Endothelial cell of umbilical vein (primary cell): ENCODE results near the gene CLPTM1L. TPM values are rescaled to one million over a fixed set of nuclear protein-coding genes. Genes with fewer than 3 reads are reported as not detected.

ENCODE experiments used
- BruUV-seq: library from RNA; stranded (reverse); fragments of 400-500 nt; replicated peaks from 2 replicates; lab custom pipeline; 2021; lab: Mats Ljungman, UMichigan
- CTCF ChIA-PET: fragments of 300-600, 350-600 bp; sonication (Branson Sonifier 250); formaldehyde crosslinking; loops from one replicate; lab custom pipeline; 2021; ENCODE audit warnings: antibody characterized with exemption, inconsistent platforms; lab: Charles Lee
- POLR2A ChIA-PET: fragments of 300-600, 350-600 bp; sonication (Branson Sonifier 250); formaldehyde crosslinking; loops from one replicate; lab custom pipeline; 2021; ENCODE audit warnings: antibody characterized with exemption, inconsistent platforms; lab: Charles Lee
- DNase-seq: peaks from one replicate; pipeline ENCODE4 v3.0.0-alpha.2; 2011; ENCODE audit warnings: low read depth, low spot score
- FAIRE-seq: peaks from 2 replicates; lab custom pipeline; 2011; peaks lifted over from hg19 to GRCh38; lab: Jason Lieb, UNC
- H2AFZ ChIP-seq: 2 replicates; pipeline ENCODE4 v1.6.0; 2012; ENCODE audit warnings: low read depth, low read length, control low read depth, inconsistent platforms
- H3K27ac ChIP-seq: 2 replicates; pipeline ENCODE4 v1.5.1; 2011; ENCODE audit warnings: low read depth, mild to moderate bottlenecking, control low read depth, low read length, moderate library complexity; ENCODE audit not compliant: insufficient read depth
- H3K27me3 ChIP-seq, 2 experiments: 2 replicates each; pipeline versions ENCODE4 v1.6.0 to v1.6.1; 2011; ENCODE audit warnings: low read length in 2 of 2, mixed read lengths in 1 of 2; ENCODE audit not compliant: control insufficient read depth in 2 of 2, insufficient read depth in 2 of 2
- H3K36me3 ChIP-seq, 2 experiments: 2 replicates in 1 of 2; 3 replicates in 1 of 2; pipeline ENCODE4 v1.5.1; 2011; ENCODE audit warnings: low read length in 2 of 2, mild to moderate bottlenecking in 1 of 2, moderate library complexity in 1 of 2; ENCODE audit not compliant: control insufficient read depth in 2 of 2, insufficient read depth in 2 of 2; ENCODE audit errors: extremely low read depth in 1 of 2
- H3K4me1 ChIP-seq: 3 replicates; pipeline ENCODE4 v1.5.1; 2011; ENCODE audit warnings: mild to moderate bottlenecking, low read length; ENCODE audit not compliant: control insufficient read depth, insufficient read depth; ENCODE audit errors: extremely low read depth
- H3K4me2 ChIP-seq: 2 replicates; pipeline ENCODE4 v1.6.1; 2011; ENCODE audit warnings: low read length, control low read depth, mixed read lengths; ENCODE audit not compliant: insufficient read depth
- H3K4me3 ChIP-seq, 3 experiments: fragments of 200-600 bp in 1 of 3; sonication (generic), shearing (Covaris generic) in 1 of 3; replicated peaks in 1 of 3; 2 replicates each; pipeline ENCODE4 v1.5.1; 2011 to 2016; ENCODE audit warnings: control low read depth in 3 of 3, low read length in 3 of 3, mild to moderate bottlenecking in 2 of 3, inconsistent platforms in 1 of 3, low read depth in 1 of 3, moderate library complexity in 1 of 3; ENCODE audit not compliant: insufficient read depth in 1 of 3
- H3K79me2 ChIP-seq: 2 replicates; pipeline ENCODE4 v1.6.0; 2012; ENCODE audit warnings: low read length, inconsistent platforms; ENCODE audit not compliant: control insufficient read depth, insufficient read depth
- H3K9ac ChIP-seq: replicated peaks from 2 replicates; pipeline ENCODE3; 2011; ENCODE audit warnings: low read length, control low read depth; ENCODE audit not compliant: insufficient read depth; ENCODE audit errors: extremely low read depth
- H3K9me1 ChIP-seq: replicated peaks from 3 replicates; pipeline ENCODE4 v1.6.0; 2011; ENCODE audit warnings: mild to moderate bottlenecking, low read length; ENCODE audit not compliant: control insufficient read depth, insufficient read depth; ENCODE audit errors: extremely low read depth
- H3K9me3 ChIP-seq: replicated peaks from 2 replicates; pipeline ENCODE4 v1.5.1; 2012; ENCODE audit warnings: low read length, inconsistent platforms; ENCODE audit not compliant: control insufficient read depth, insufficient read depth
- H4K20me1 ChIP-seq: replicated peaks from 2 replicates; pipeline ENCODE3; 2011; ENCODE audit warnings: mild to moderate bottlenecking, low read length; ENCODE audit not compliant: control insufficient read depth, insufficient read depth; ENCODE audit errors: extremely low read depth
- EZH2 ChIP-seq: IDR thresholded peaks from 2 replicates; pipeline ENCODE4 v1.6.1; 2012; ENCODE audit warnings: borderline replicate concordance, low read depth, mild to moderate bottlenecking, moderate library complexity, low read length, inconsistent platforms; ENCODE audit not compliant: severe bottlenecking
- FOS ChIP-seq: IDR thresholded peaks from 2 replicates; pipeline ENCODE4 v1.6.1; 2011; ENCODE audit warnings: mild to moderate bottlenecking, low read length, moderate library complexity, borderline replicate concordance; ENCODE audit not compliant: insufficient read depth
- GATA2 ChIP-seq: IDR thresholded peaks from 2 replicates; pipeline ENCODE4 v1.7.0; 2011; ENCODE audit warnings: low read depth, mild to moderate bottlenecking, moderate library complexity, mixed read lengths, low read length; ENCODE audit not compliant: insufficient read length, insufficient read depth
- JUN ChIP-seq: IDR thresholded peaks from 2 replicates; pipeline ENCODE4 v1.6.1; 2011; ENCODE audit warnings: borderline replicate concordance, low read depth; ENCODE audit not compliant: insufficient read length, insufficient read depth
- MYC ChIP-seq: IDR thresholded peaks from one replicate; pipeline ENCODE4 v1.6.1; 2011; ENCODE audit warnings: mild to moderate bottlenecking, low read depth, low read length
- POLR2A ChIP-seq: IDR thresholded peaks from 2 replicates; pipeline ENCODE4 v1.6.1; 2012; ENCODE audit warnings: low read depth, mild to moderate bottlenecking, control low read depth, low read length
- POLR2AphosphoS5 ChIP-seq: IDR thresholded peaks from 2 replicates; pipeline ENCODE4 v1.6.1; 2012; ENCODE audit warnings: low read depth, mild to moderate bottlenecking, control low read depth, low read length, moderate library complexity; ENCODE audit not compliant: insufficient read depth
- dilution Hi-C: fragments of 300-500 bp; cut with MboI; formaldehyde crosslinking; loops from one replicate; pipeline ENCODE4 v1.15.0; 2019; ENCODE audit warnings: low sequenced_read_pairs; ENCODE audit not compliant: extremely low pct_ligation_motif_present
- intact Hi-C: fragments of 100-400 bp; cut with micrococcal nuclease; formaldehyde crosslinking; loops from one replicate; pipeline ENCODE4 v1.10.0; 2022
- polyA plus RNA-seq, 4 experiments: library from polyadenylated mRNA; depleted of rRNA in 3 of 4; stranded (reverse) in 3 of 4; unstranded in 1 of 4; fragments of >200 nt; gene quantifications; 2 replicates each; pipeline versions ENCODE4 v1.2.1 to v1.2.3, GENCODE V29; 2011 to 2012; ENCODE audit warnings: missing spikeins in 1 of 4
- total RNA-seq: library from RNA; stranded (reverse); gene quantifications from 2 replicates; pipeline ENCODE4 v1.2.3, GENCODE V29; 2021
- TF ChIP-seq, protein P1 (sequence below), 2 donors: IDR thresholded peaks; 1 replicate in 1 of 2; 2 replicates in 1 of 2; pipeline ENCODE4 v1.5.1; 2011; ENCODE audit warnings: low read length in 2 of 2, mild to moderate bottlenecking in 2 of 2, moderate library complexity in 2 of 2, control low read depth in 1 of 2, inconsistent platforms in 1 of 2, low read depth in 1 of 2; ENCODE audit not compliant: insufficient read depth in 1 of 2; ENCODE audit errors: extremely low read depth in 1 of 2
- TF ChIP-seq, protein P2 (sequence below): IDR thresholded peaks from 2 replicates; pipeline ENCODE4 v1.6.1; 2011; ENCODE audit not compliant: insufficient read depth, insufficient read length

CLPTM1L gene
- total and polyA plus RNA-seq, 2 donors (not counting 3 experiments of a cell fraction or from before 2014, with no cell fraction given), result 116 to 191 TPM

DNA sequence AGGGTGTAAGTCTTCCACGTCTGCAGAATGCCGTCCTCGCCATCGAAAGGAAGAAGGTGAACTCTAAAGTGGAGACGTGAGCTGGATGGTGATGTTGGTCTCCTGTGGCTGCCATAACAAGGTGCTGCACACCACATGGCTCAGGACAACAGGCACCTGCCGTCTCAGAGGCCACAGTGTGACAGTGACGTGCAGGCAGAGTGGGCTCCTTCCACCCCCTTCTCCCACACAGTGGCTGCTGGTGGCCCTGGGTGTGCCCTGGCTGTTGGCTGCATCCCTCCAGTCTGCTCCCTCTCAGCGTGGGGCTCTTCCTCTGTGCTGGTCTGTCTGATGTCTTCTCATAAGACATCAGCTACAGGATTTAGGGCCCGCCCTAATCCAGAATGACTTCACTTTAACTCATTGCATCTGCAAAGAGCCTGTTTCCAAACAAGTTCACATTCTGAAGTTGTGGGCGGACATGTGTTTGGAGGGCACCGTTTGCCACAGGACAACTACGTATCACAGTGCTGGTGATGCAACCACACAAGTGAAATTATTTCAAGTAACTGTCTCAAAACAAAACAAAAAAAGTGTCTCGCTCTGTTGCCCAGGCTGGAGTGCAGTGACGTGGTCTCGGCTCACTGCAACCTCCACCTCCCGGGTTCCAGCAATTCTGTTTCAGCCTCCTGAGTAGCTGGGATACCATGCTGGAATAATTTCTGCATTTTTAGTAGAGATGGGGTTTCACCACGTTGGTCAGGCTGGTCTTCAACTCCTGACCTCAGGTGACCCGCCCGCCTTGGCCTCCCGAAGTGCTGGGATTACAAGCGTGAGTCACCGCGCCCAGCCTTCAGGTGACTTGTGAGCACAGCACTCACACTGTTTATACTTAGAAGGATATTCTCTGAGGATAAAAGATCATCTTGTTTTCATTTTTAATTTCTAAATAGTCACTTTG is 31.2 kb upstream of the CLPTM1L start:
- no peaks in the 10 kb centered on the region for H3K4me1 ChIP-seq
- ChIA-PET POLR2A (no interaction called here), CTCF (interaction anchor here (1.6 kb wide), 1 partner anchor 269 kb away, joined by 4 read pairs; no protein-coding TSS in a partner anchor)
- H3K27me3 ChIP-seq, result peaks cover 0 to 3% of the 10 kb centered on the region in 2 experiments
- H3K9me3 ChIP-seq, result no peaks in the 10 kb centered on the region
- BruUV-seq, result no TSS peak
- no peaks in the 10 kb centered on the region for H4K20me1 ChIP-seq
- dilution Hi-C loops (no loop called here), intact Hi-C loops (no loop called here)
- H3K27ac ChIP-seq, result no peak overlapping the region
- H3K79me2 ChIP-seq, result no peaks in the 10 kb centered on the region
- H3K4me2 ChIP-seq, result no peak overlapping the region
- no peak for FAIRE-seq
- H3K9ac ChIP-seq, result no peak overlapping the region
- H3K4me3 ChIP-seq, result no peak overlapping the region
- no peaks in the 10 kb centered on the region for H3K36me3 ChIP-seq
- no peaks in the 10 kb centered on the region for H3K9me1 ChIP-seq
- no peak for TF ChIP-seq JUN
- no peak for TF ChIP-seq POLR2A
- TF ChIP-seq GATA2, result no peak
- no peak for TF ChIP-seq MYC
- no peak for TF ChIP-seq FOS
- TF ChIP-seq POLR2AphosphoS5, result no peak
- no peak for TF ChIP-seq EZH2
- TF ChIP-seq, protein P1, sequence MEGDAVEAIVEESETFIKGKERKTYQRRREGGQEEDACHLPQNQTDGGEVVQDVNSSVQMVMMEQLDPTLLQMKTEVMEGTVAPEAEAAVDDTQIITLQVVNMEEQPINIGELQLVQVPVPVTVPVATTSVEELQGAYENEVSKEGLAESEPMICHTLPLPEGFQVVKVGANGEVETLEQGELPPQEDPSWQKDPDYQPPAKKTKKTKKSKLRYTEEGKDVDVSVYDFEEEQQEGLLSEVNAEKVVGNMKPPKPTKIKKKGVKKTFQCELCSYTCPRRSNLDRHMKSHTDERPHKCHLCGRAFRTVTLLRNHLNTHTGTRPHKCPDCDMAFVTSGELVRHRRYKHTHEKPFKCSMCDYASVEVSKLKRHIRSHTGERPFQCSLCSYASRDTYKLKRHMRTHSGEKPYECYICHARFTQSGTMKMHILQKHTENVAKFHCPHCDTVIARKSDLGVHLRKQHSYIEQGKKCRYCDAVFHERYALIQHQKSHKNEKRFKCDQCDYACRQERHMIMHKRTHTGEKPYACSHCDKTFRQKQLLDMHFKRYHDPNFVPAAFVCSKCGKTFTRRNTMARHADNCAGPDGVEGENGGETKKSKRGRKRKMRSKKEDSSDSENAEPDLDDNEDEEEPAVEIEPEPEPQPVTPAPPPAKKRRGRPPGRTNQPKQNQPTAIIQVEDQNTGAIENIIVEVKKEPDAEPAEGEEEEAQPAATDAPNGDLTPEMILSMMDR (IDR thresholded peaks at IDR 0.05; ENCODE audit: extremely low read depth in 1 of 2, insufficient read depth in 1 of 2, low read depth in 1 of 2, low read length in 2 of 2), result no peak
- TF ChIP-seq, protein P2, sequence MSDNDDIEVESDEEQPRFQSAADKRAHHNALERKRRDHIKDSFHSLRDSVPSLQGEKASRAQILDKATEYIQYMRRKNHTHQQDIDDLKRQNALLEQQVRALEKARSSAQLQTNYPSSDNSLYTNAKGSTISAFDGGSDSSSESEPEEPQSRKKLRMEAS, result no peak
- no peak overlapping the region for H2AFZ ChIP-seq
- DNase-seq, result no peak
